Tibial artery (tissue), 4 donors: Measurements from ENCODE around the gene PPP1R8.
"Not testable (repeated sequence)": the region's sequence is repeated elsewhere in the genome, so short reads cannot be mapped to it uniquely, and the experiment has no call there.

Experiments used
- DNase-seq, 2 donors: peaks; one replicate each; pipeline ENCODE4 v3.0.0-alpha.2; 2019
- H3K27ac ChIP-seq, 2 donors: fragments of 200-600 bp; sonication (generic) in 1 of 2; 1 replicate in 1 of 2; 2 replicates in 1 of 2; pipeline ENCODE4 v1.5.1; 2018 to 2019; ENCODE audit warnings: mild to moderate bottlenecking in 1 of 2
- H3K27me3 ChIP-seq, 2 donors: fragments of 200-600 bp; sonication (generic) in 1 of 2; one replicate each; pipeline versions ENCODE4 v1.5.1 to v1.6.0; 2016 to 2019
- H3K36me3 ChIP-seq, 3 donors: fragments of 200-600 bp; sonication (generic) in 2 of 3; one replicate each; pipeline ENCODE4 v1.5.1; 2016 to 2019; ENCODE audit warnings: mild to moderate bottlenecking in 2 of 3
- H3K4me1 ChIP-seq, 4 donors: fragments of 200-600 bp; sonication (generic) in 2 of 4; 1 replicate in 3 of 4; 2 replicates in 1 of 4; pipeline ENCODE4 v1.5.1; 2016 to 2019
- H3K4me3 ChIP-seq, 2 donors: fragments of 200-600 bp; sonication (generic) in 1 of 2; 1 replicate in 1 of 2; 2 replicates in 1 of 2; pipeline ENCODE4 v1.5.1; 2018 to 2019; ENCODE audit warnings: mild to moderate bottlenecking in 2 of 2
- H3K9me3 ChIP-seq, 3 donors: fragments of 200-600 bp; sonication (generic) in 1 of 3; one replicate each; pipeline ENCODE4 v1.5.1; 2016 to 2019
- CTCF ChIP-seq, 2 experiments: fragments of 200-600 bp in 1 of 2; fragments of 450-650 bp in 1 of 2; IDR thresholded peaks; one replicate each; pipeline ENCODE4 v1.5.1; 2017 to 2019; ENCODE audit warnings: antibody characterized with exemption in 2 of 2, mild to moderate bottlenecking in 1 of 2, moderate library complexity in 1 of 2
- intact Hi-C: fragments of 100-400 bp; cut with DNase I; formaldehyde crosslinking; loops from one replicate; pipeline ENCODE4 v1.15.0; 2023; ENCODE audit warnings: low total_unique reads

The PPP1R8 gene

GRCh38 chr1:27864264-27864895 lies 33.8 kb downstream of the PPP1R8 start:
- Histone ChIP-seq H3K36me3 (no peaks in the 10 kb centered on the region), H3K4me1 (no peaks in the 10 kb centered on the region), H3K9me3 (no peaks in the 10 kb centered on the region), H3K4me3 (no peak overlapping the region), H3K27me3 (no peaks in the 10 kb centered on the region), H3K27ac (no peak overlapping the region)
- no peak for TF ChIP-seq CTCF (IDR thresholded peaks at IDR 0.05)
- no peak for DNase-seq
- intact Hi-C loops, result loop anchor here (5.0 kb wide), 1 partner anchor 113 kb away; no protein-coding TSS in a partner anchor

- H3K4me3 ChIP-seq, result no peak overlapping the region
- no peaks in the 10 kb centered on the region for H3K4me1 ChIP-seq
- H3K27me3 ChIP-seq, result no peaks in the 10 kb centered on the region
- intact Hi-C loops, result no loop called here
- TF ChIP-seq CTCF (IDR thresholded peaks at IDR 0.05), result no peak
- no peaks in the 10 kb centered on the region for H3K36me3 ChIP-seq
- DNase-seq, result no peak
- H3K9me3 ChIP-seq, result no peaks in the 10 kb centered on the region
- no peak overlapping the region for H3K27ac ChIP-seq
These were observed 35.2 kb downstream of the PPP1R8 start for GRCh38 chr1:27865821-27866220.

GRCh38 chr1:27868556-27868931 lies 38.0 kb downstream of the PPP1R8 start:
- Histone ChIP-seq H3K27ac (no peak overlapping the region), H3K36me3 (no peaks in the 10 kb centered on the region), H3K4me3 (no peak overlapping the region), H3K4me1 (peaks cover 0 to 14% (median 11%) of the 10 kb centered on the region in 4 donors), H3K9me3 (no peaks in the 10 kb centered on the region), H3K27me3 (peaks cover 0 to 5% of the 10 kb centered on the region in 2 donors)
- intact Hi-C loops, result no loop called here
- TF ChIP-seq CTCF (IDR thresholded peaks at IDR 0.05), result no peak
- no peak for DNase-seq

- H3K4me3 ChIP-seq, result no peak overlapping the region
- intact Hi-C loops, result no loop called here
- H3K27ac ChIP-seq, result no peak overlapping the region
- TF ChIP-seq CTCF (IDR thresholded peaks at IDR 0.05), result no peak
- no peaks in the 10 kb centered on the region for H3K36me3 ChIP-seq
- peaks cover 0 to 14% (median 11%) of the 10 kb centered on the region in 4 donors for H3K4me1 ChIP-seq
- H3K27me3 ChIP-seq, result peaks cover 0 to 5% of the 10 kb centered on the region in 2 donors
- H3K9me3 ChIP-seq, result no peaks in the 10 kb centered on the region
- DNase-seq, result no peak
These were observed 38.5 kb downstream of the PPP1R8 start for GRCh38 chr1:27868932-27869718.

GRCh38 chr1:27869719-27870085 lies 39.1 kb downstream of the PPP1R8 start:
- H3K4me3 ChIP-seq, result no peak overlapping the region
- no peak for DNase-seq
- no peak for TF ChIP-seq CTCF (IDR thresholded peaks at IDR 0.05)
- H3K36me3 ChIP-seq, result no peaks in the 10 kb centered on the region
- H3K27ac ChIP-seq, result no peak overlapping the region
- peaks cover 0 to 14% (median 11%) of the 10 kb centered on the region in 4 donors for H3K4me1 ChIP-seq
- H3K9me3 ChIP-seq, result no peaks in the 10 kb centered on the region
- intact Hi-C loops, result no loop called here
- H3K27me3 ChIP-seq, result peaks cover 0 to 5% of the 10 kb centered on the region in 2 donors

- H3K36me3 ChIP-seq, intact Hi-C loops, H3K27me3 ChIP-seq, H3K4me3 ChIP-seq, H3K9me3 ChIP-seq, DNase-seq, H3K27ac ChIP-seq: not testable (repeated sequence)
- H3K4me1 ChIP-seq, result peaks cover 0 to 14% (median 11%) of the 10 kb centered on the region in 4 donors
These were observed 40.5 kb downstream of the PPP1R8 start for GRCh38 chr1:27871076-27871475.
